Measurements from ENCODE around the gene HLCS.

- TF ChIP-seq EZH2 (IDR thresholded peaks at IDR 0.05; ENCODE audit: borderline replicate concordance, low read depth, low read length, severe bottlenecking) (no peak), CTCF (IDR thresholded peaks at IDR 0.05; ENCODE audit: extremely low read depth in 1 of 2, insufficient read depth in 1 of 2, low read depth in 1 of 2, low read length in 2 of 2) (no peak)
Measured at GRCh38 chr21:36785615-36786014, 180.9 kb downstream of the HLCS start.

Data from endothelial cell of umbilical vein (primary cell).